Adrenal gland (tissue), 5 donors: ENCODE data around the gene MCRIP1.

Source experiments
- POLR2A ChIP-seq, 2 donors: fragments of 450-650 bp; IDR thresholded peaks; one replicate each; pipeline ENCODE4 v1.6.1; 2017; ENCODE audit warnings: antibody characterized with exemption in 2 of 2, mild to moderate bottlenecking in 2 of 2, moderate library complexity in 1 of 2
- TF ChIP-seq, protein P1 (sequence below), 6 experiments: fragments of 450-650 bp in 4 of 6; fragments of 200-600 bp in 2 of 6; sonication (generic) in 1 of 6; IDR thresholded peaks; 1 replicate in 5 of 6; 2 replicates in 1 of 6; pipeline versions ENCODE4 v1.5.1 to v1.8.0; 2016 to 2021; ENCODE audit warnings: antibody characterized with exemption in 6 of 6, mild to moderate bottlenecking in 2 of 6, moderate library complexity in 1 of 6
- donor health status: DM: no; HTN: no; CAD: no.

DNA sequence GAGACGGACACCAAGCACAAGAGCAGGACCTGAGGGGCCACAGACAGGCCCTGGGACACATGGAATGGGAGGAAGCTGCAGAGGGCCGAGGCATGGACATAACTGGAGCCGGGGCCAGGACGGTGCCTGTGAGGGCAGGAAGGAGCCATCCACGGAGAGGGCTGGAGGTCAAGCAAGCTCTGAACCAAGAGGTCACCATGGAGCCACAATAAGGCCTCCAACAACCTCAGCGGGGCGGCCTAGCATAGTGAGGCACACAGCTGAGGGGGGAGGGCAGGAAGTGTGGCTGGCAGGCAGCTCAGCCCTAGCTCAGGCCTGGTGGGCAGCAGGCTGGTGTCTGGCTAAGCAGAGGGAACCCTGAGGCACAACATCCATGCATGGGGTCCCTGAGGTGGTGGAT, 4.4 kb downstream of the MCRIP1 start:
- TF ChIP-seq, protein P1, sequence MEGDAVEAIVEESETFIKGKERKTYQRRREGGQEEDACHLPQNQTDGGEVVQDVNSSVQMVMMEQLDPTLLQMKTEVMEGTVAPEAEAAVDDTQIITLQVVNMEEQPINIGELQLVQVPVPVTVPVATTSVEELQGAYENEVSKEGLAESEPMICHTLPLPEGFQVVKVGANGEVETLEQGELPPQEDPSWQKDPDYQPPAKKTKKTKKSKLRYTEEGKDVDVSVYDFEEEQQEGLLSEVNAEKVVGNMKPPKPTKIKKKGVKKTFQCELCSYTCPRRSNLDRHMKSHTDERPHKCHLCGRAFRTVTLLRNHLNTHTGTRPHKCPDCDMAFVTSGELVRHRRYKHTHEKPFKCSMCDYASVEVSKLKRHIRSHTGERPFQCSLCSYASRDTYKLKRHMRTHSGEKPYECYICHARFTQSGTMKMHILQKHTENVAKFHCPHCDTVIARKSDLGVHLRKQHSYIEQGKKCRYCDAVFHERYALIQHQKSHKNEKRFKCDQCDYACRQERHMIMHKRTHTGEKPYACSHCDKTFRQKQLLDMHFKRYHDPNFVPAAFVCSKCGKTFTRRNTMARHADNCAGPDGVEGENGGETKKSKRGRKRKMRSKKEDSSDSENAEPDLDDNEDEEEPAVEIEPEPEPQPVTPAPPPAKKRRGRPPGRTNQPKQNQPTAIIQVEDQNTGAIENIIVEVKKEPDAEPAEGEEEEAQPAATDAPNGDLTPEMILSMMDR (IDR thresholded peaks at IDR 0.05), result no peak
- no peak for TF ChIP-seq POLR2A (IDR thresholded peaks at IDR 0.05)
